ENCODE results near the gene SKAP1.
"Not testable (repeated sequence)": the region's sequence is repeated elsewhere in the genome, so short reads cannot be mapped to it uniquely, and the experiment has no call there.

Gene SKAP1

DNA sequence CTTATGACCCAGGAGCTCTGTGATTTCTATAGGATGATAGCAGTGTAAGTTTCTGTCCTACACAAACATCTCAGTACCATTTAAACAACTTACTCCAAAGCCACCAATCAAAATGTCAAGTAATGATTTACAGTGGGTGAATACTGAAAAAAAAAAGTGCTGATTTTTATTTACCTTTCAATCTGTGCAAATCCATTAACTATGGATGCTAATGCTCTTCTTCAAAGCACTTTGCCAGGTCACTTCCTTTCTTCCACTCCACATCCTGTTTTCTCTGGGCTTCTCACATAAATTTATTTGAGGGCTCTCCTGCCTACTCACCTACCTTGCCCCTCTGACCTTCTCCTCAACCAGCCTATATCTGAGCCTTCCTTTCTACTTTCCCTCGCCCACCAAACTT, 101.6 kb downstream of the SKAP1 start:
- no peak for DNase-seq (ENCODE audit: low read depth, low spot score)

DNA sequence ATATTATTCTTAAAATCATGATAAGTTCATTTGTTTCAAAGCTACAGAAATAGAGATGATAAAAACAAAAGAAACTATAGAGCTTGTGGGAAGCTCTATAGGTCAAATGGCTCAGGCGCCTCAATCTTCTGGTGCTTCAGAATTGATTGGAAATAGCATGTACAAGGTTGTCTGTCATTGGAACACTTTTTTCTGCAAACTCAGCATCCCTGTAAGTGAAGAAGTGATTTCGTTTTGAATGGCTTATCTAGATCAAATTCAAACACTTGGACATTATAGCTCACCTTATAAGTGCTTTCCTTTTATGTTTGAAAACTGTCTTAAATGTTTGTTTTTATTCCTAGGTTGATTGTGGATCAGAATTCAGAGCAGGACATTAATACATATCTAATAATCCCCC, 103.7 kb downstream of the SKAP1 start:
- DNase-seq (ENCODE audit: low read depth, low spot score) = no peak

DNA sequence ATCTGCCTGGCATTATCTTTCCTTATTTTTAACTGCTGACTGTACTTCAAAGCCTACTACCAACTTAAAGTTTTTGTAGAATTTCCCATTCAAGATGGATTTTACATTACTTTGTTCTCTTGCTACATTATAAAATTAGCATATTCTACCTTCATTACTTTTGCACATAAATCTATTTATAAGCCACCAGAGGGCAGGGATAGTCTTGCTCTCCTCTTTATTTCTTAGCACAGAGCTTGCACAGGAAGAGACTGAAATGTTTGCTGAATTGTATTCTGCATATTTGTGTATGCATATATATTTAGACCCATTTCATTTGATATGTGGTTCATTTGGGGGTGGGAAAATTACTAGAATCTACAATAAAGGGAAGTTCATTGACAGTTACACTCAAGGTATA, 108.0 kb downstream of the SKAP1 start:
- no peak for DNase-seq (ENCODE audit: low read depth, low spot score)

DNA sequence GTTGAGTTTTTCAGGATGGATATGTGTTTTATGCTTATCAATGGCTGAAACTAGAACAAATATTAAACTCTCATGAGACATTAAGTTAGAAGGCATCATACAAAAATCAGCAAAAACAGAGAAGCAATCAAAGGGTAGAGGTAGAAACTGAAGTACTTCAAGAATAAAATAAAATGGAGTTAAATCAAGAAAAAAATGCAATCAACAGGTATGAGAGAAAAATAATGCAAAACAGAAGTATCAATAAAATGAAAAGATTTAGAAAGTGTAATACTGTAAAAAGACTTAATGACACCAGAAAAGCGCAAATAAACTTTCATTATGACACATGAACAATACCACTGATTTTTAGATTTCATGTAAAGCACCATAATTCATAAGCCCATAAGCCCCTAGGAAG, 112.3 kb downstream of the SKAP1 start:
- DNase-seq (ENCODE audit: low read depth, low spot score) = no peak

DNA sequence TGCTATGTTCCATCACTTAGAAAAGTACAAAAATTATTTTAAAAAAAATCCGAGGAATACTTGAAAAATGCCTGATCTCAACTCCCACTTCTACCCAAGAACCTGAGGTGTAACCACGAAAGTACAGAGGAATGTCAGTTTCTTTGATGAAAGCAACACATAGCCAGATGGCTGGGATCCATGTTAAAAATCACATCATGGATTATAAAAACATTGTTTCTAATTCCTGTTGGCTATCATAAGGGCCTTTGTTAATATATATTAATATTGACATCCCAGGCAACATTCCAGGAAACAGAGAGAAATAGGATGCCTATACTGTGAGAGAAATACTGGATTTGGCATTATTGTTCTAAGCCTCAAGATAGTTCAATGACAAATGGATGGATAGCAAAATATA, 115.3 kb downstream of the SKAP1 start:
- DNase-seq (ENCODE audit: low read depth, low spot score) = no peak

DNA sequence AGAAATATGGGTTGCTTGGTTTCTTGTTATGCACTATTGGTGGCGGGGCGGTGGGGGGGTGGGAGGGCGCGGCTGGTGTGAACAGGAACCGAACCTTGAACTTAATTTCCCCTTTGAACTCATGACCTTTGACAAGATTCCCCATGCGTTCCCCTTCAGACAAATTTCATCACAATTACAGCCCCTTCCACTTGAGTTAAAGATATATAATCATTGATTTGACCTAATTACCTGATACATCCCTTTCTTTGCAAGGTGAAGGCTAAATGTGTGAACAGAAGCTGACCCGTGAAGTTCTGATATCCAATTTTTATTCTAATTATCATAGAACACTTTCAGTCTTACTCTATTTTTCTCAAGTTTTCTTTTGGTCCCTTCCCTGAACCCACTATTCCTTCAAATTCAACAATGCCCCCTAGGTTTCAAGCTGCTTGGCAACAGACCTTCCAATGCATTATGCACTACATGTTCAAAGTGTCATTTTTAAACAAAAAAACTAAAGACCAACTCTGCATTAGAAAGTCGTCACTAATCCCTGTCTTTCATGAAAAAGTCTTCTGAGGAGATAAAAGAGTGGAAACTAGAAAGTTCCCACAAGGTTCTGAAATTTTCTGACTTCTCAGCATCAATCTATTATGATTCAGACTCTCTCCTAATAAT, 116.8 kb downstream of the SKAP1 start:
- DNase-seq (ENCODE audit: low read depth, low spot score) = no peak

DNA sequence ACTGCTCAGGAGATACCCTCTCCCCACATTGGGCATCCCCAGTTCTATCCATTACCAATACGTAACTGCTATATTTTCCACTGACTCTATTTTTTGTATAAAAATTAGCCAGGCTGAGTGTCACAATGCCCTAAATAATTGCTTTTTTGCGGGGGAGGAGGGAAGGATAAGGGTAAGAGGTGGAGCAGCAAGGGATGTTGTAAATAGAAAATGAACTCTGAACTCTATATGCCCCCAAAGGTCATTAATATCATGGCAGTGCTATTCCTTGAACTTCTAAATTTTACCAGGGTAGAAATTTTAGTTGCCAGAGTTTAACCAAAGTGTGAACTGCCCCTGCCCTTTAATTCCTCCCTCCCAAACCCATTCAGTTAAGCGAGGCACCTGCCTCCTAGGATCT, 118.7 kb downstream of the SKAP1 start:
- no peak for DNase-seq (ENCODE audit: low read depth, low spot score)

DNA sequence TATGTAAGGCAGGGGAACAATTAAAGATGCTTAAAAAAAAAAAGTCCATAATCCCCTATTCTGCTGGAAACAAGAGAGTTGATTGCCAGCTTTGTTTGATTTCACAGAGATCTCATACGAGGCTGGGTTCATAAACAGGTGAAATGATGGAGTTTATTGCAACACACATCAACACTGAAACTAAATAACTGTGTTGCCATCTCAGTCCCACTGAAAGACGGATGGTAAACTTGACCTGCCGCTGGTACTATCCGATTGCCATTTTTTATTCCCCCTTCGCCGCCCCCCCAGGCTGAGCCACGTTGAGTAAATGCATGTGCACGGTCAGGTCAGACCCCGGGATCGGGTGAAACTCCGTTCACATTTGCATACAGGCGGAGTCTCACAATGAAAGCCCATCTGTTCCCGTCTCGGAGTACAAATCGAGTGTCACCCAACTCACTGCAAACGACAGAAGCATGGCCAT, 119.2 kb downstream of the SKAP1 start:
- DNase-seq (ENCODE audit: low read depth, low spot score) = no peak

DNA sequence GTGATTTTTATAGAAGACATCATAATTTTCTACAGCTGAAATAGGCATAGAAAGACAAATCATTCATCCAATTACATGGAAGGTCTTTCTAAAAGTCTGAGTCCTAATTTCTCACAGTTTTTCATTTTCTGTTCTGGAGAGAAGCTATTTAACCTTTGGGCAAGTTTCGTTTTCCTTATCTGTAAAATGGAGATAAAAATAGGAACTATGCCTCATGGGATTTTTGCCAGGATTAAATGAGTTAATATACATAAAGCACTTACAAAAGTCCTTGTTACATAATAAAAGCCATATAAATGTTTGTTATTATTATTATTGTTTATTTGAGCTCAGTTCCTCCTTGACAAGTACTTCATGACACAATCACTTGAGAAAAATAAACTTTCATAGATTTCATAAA, 121.4 kb downstream of the SKAP1 start:
- no peak for DNase-seq (ENCODE audit: low read depth, low spot score)

DNA sequence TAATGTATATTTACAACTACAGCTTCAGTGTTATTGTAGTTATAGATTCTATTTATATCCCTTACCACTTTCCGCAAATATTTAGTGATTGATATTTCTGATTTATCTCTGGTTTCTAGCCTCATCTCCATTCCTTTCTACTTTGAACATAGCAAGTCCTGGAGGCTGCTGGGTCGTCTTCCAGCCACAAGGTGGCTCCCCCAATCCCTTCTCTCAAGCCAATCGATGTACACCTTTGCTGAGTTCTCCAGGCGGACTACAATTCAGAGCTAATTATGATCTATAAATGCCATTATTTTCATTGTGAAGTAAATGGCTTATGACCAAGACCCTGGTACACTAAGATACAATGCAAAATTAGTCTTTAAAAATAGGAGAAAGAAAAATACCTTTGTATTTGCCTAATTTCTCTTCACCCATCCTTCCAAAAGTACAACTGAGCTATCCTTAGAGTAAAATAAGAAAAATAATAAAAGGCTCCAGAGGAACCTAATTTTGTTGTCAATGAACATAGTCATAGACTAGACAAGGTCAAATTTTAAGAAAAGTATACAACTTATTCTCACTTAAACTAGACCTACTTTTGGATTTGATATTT, 122.1 kb downstream of the SKAP1 start:
- DNase-seq (ENCODE audit: low read depth, low spot score) = no peak

DNA sequence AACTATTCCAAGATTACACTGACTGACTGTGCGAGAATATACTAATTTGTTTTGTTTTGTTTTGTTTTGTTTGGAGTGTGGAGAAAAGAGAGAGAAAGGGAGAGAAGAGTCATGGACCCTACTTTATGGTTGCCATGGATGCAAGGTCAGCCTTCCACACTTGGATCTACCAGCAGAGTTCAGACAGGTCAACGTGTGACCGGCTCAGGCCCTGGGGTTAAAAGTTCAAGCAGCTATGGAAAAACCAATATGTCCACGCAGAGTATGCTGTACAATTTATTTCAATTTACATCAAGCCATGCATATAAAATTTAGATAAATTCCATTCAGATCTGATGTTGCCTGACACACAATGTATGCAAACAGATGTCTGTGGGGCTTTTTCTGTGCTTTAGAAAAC, 122.8 kb downstream of the SKAP1 start:
- DNase-seq (ENCODE audit: low read depth, low spot score) = no peak

DNA sequence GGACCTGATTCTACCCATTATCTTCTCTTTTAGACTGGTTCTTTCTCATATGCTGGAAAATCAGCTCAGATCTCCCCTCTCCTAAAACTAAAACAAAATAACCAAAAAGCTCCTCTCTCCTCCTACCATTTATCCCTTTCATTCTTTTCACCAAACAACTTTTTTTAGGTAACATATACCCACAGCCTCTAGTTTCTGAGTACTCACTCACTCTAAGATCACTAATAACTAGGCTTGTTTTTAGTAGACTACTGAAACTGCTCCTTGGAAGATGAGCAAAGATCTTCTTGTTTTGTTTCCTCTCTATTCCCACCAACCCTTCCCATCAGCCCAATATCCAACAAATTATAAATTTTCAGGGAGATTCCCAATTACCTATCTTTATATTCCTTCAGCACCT, 129.0 kb downstream of the SKAP1 start:
- DNase-seq (ENCODE audit: low read depth, low spot score) = no peak

DNA sequence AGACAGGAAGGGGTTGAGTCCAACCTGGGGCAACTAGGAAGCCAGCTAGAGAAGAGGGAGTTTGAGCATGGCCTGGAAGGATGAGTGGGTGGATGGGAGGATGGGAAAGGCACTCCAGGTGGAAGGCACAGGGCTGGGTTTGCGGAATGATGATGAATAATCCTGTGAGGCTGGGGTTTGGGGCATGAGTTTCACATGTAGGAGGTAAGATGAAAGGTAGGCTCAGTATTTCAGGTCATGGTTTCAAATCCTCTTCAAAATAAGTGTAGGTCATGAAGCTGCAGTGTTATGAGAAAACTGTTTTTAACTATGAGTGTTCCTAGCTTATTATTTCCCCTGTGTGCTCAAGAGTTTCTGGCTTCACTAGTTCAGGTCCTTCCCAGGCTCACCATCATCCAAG, 130.3 kb downstream of the SKAP1 start:
- no peak for DNase-seq (ENCODE audit: low read depth, low spot score)

DNA sequence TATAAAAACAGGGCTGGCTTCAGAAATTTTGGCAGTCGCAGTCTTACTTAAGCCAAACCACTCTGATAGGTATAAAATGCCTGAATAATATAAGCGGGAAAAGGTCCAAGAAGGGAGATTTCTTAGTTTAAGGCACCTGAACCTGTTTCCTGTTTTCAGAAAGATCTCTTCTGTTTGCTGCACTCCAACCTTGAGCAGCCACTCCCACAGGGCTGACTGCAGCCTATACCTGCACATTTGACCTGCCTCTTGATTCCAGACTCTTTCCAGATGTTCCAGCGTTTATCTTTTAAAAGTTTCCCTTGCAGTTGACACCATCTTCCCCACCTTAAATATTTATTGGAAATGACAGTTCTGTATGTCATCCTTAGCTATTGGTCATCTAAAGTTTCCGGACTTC, 132.2 kb downstream of the SKAP1 start:
- no peak for DNase-seq (ENCODE audit: low read depth, low spot score)

DNA sequence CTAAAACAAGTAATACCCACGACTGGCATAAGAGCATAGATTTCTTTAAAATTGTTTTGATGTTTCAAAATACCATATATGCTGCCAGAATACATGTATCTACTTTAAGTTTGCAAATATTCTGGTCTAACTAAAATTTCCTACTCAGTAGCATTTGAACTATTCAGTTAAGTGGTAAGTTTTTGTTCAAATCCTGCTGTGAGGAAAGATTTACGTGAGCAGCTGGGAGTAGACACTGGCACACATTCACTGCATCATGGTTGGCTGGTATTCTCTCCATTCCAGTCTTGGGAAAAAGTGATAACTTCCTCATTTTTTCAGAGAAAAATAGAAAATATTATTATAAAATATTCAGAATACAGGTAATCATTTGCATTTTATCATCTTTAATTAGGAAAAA, 133.6 kb downstream of the SKAP1 start:
- DNase-seq (ENCODE audit: low read depth, low spot score) = no peak

DNA sequence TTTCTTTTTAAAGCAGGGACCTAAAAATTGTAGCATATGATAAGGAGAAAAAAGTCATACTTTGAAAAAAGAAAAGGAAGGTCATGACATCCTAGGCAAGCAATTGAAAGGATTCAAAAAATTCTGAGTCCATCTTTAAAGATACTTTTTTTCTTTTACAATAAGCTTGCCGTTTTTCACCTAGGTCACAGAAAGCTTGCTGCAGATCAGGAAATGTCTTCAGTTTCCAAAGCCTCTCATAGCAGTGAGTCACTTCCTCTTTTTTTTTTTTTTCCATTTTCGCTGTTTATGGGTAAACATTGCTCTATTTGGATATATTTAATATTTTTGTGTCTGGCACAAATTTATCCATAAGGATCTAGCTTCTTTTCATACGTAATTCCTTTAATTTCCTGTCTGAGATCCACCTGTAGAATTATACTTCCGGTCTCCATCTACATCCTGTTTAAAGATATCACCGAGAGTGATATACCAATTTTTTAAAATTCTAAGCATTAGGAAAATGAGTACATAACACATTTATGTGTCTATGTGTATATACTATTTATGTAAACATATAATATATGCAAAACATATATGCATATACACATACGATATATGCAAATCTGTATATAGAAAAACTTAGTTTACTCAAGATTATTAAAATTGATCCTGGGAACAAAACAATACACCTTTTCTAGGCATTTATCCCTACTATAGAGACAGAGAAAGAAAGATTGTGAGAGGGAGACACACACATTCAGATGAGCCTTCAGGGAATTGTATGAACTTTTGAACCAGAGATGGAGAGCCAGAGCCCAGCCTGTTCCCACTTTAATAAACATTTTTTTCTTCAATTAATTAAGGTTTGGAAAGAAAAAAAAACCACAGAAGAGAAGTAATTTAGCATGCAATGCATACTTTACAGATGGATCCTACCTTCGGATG, 134.4 kb downstream of the SKAP1 start:
- DNase-seq (ENCODE audit: low read depth, low spot score) = no peak

DNA sequence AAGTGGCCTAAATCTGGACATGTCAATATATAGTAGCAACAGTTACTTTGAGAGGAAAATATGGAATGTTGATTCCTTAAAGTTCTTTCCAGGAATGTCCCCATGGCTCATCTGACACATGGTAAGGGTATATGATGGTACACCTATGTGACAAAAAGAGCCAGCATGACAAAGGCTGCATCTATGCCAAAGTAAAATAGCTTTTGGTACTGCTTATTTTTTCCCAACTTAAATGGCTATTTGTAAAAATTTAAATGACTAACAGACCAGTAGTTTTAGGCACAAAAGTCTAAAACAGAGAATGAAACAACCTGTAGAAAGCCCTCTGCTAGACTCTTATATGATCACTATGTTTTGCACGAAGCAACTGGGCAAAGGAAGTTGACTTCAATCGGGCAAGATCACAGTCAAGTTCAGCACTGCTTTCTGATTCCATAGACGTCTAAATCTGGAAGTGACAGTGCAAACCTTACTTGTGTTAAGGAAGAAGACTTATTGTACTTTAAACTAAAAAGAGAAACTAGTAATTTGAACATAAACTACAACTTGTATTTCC, 135.1 kb downstream of the SKAP1 start:
- no peak for DNase-seq (ENCODE audit: low read depth, low spot score)

DNA sequence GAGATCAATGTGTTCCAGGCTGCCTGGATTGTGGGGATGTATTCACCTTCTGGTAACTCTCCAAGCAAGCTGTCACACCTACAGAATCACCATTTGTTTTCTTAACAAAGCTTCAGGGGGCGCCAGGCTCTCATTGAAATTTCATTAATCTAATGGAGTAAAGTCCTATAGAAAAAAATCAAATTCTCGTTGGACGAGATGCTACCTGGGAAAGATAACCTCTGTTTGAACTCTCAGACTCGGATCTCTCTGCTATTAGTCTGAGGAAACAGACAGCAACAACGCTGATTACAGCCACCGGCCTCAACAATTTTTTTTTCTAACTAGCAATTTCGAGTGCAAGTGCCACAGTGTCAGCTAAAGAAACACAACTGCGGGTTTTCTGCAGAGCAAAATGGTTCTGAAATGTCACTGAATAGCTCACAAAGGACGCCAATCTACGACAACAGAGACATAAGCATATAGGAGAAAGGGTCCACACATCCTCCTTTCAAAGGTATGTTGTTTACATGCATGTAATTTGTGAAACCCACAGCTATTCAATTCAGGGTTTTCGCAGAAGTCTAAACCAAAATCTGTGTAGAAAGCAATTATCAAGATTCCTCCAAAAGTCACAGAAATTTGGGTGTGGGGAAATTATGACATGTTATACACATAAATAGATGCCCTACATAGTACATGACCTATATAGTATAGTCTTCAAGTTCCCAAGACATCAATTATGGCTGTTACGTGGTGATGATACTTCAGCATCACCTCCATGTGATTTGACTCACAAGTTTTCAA, 135.8 kb downstream of the SKAP1 start:
- DNase-seq (ENCODE audit: low read depth, low spot score) = no peak

DNA sequence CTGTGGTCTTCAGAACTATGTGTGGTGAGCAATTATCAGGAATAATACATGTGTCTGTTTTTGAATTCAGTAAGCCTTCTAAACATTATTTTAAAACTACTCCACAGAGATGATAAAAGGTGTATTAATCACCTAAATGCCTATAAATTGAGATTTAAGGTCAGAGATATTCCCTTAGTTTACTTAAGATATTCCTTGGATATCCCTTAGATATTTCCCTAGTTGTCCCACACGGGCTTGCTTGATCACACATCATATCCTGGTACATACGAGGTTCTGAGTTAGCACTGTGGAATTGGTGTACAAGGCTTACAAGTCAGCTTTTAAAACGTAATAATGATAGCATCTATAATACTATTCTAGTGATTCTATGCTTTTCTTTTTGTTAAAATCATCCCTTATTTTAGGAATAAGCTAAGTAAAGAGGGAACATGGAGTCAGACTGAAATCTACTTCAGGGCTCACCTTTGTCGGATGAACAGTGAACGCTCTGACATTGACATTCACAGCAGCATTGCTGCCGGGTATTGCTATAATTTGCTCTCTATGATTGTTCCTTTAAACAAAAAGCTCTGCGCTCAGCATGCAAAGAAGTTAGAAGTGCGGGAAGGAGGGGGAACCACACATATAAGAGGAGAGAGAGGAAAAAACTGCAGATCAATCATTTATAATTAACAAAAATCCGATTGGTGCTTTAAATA, 136.5 kb downstream of the SKAP1 start:
- no peak for DNase-seq (ENCODE audit: low read depth, low spot score)

DNA sequence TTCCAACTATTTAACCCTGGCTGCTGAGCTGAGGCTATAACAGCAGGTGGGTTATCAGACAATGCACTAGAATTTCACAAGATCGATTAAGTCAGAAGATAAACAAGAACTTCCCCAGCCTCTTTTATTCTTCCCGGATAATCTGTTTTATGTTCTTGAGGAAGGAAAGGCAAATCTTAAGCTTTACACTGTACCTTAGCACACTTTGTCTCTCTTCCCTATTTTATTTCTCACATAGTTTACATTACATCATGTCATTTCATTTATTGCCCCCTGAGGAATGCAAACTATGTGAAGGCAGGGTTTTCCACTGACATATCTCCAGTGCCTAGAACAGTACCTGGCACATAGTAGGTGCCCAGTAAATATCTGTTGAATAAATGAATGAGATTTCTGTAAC, 139.6 kb downstream of the SKAP1 start:
- DNase-seq (ENCODE audit: low read depth, low spot score) = no peak

DNA sequence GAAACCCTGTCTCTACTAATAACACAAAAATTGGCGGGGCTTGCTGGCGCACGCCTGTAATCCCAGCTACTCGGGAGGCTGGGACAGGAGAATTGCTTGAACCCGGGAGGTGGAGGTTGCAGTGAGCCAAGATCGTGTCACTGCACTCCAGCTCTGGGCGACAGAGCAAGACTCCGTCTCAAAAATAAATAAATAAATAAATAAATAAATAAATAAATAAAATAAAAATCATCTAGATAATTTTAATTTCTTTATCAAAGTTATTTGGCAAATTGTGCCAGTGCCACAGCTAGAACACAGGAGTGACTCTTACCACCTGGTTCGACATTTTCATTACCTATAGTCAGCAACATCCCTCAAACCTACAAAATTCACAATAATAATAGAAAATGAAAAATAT, 143.1 kb downstream of the SKAP1 start:
- DNase-seq (ENCODE audit: low read depth, low spot score) = not testable (repeated sequence)
